HG02943 (cell line): ENCODE measurements around the gene FIGNL1.

Experiments
- ATAC-seq: cut with Tn5 transposase; IDR thresholded peaks from one replicate; pipeline ENCODE4 v1.9.1; 2021; ENCODE audit warnings: mild to moderate bottlenecking, low read depth, moderate library complexity; ENCODE audit not compliant: unreplicated experiment

FIGNL1 gene

GRCh38 chr7:50431316-50431715 is 18.8 kb downstream of the FIGNL1 start:
- ATAC-seq: no peak

GRCh38 chr7:50428911-50429310 is 21.2 kb downstream of the FIGNL1 start:
- no peak for ATAC-seq

GRCh38 chr7:50427518-50427917 is 22.6 kb downstream of the FIGNL1 start:
- ATAC-seq: no peak

GRCh38 chr7:50426280-50427045 is 23.7 kb downstream of the FIGNL1 start:
- no peak for ATAC-seq

- ATAC-seq: no peak
These were observed 24.8 kb downstream of the FIGNL1 start for GRCh38 chr7:50425318-50425717.

GRCh38 chr7:50423860-50424259 is 26.3 kb downstream of the FIGNL1 start:
- ATAC-seq: no peak

- ATAC-seq: no peak
These were observed 27.3 kb downstream of the FIGNL1 start for GRCh38 chr7:50422858-50423257.

GRCh38 chr7:50421043-50421442 is 29.1 kb downstream of the FIGNL1 start:
- no peak for ATAC-seq

GRCh38 chr7:50418526-50419290 is 31.4 kb downstream of the FIGNL1 start:
- no peak for ATAC-seq

GRCh38 chr7:50418086-50418515 is 32.0 kb downstream of the FIGNL1 start:
- ATAC-seq: peak; percentile 82

- peak; percentile 62 for ATAC-seq
These were observed 33.5 kb downstream of the FIGNL1 start for GRCh38 chr7:50416527-50417182.

GRCh38 chr7:50415844-50416364 is 34.2 kb downstream of the FIGNL1 start:
- no peak for ATAC-seq

- ATAC-seq: no peak
These were observed 36.6 kb downstream of the FIGNL1 start for GRCh38 chr7:50413561-50413960.

- ATAC-seq: no peak
These were observed 37.2 kb downstream of the FIGNL1 start for GRCh38 chr7:50412973-50413372.

GRCh38 chr7:50411332-50411731 is 38.8 kb downstream of the FIGNL1 start:
- ATAC-seq: no peak

- peak; percentile 52 for ATAC-seq
These were observed 40.0 kb downstream of the FIGNL1 start for GRCh38 chr7:50409856-50410745.

GRCh38 chr7:50406935-50407334 is 43.2 kb downstream of the FIGNL1 start:
- ATAC-seq: no peak

- ATAC-seq: no peak
These were observed 44.9 kb downstream of the FIGNL1 start for GRCh38 chr7:50405221-50405620.

- ATAC-seq: no peak
These were observed 45.8 kb downstream of the FIGNL1 start for GRCh38 chr7:50404392-50404791.

- ATAC-seq: no peak
These were observed 50.0 kb downstream of the FIGNL1 start for GRCh38 chr7:50400114-50400513.
